ENCODE data around the gene ZFYVE28. TPM values are rescaled to one million over a fixed set of nuclear protein-coding genes. Genes with fewer than 3 reads are reported as not detected.
"Not testable (repeated sequence)": the region's sequence is repeated elsewhere in the genome, so short reads cannot be mapped to it uniquely, and the experiment has no call there.

The ZFYVE28 gene
- polyA plus RNA-seq, 1 of the 3 experiments (the other 2 are of a cell fraction) = 3.2 TPM

- no peak overlapping the region for H3K4me3 ChIP-seq (ENCODE audit: low read depth in 2 of 2, low read length in 1 of 2)
- H3K79me2 ChIP-seq (ENCODE audit: insufficient read depth) = no peaks in the 10 kb centered on the region
- DNase-seq = no peak
- H3K27me3 ChIP-seq (ENCODE audit: insufficient read depth) = no peaks in the 10 kb centered on the region
- H4K20me1 ChIP-seq (ENCODE audit: insufficient read depth) = no peaks in the 10 kb centered on the region
- peaks cover 0 to 8% of the 10 kb centered on the region in 2 experiments; a peak in 1 of 4 replicates for H3K4me1 ChIP-seq (ENCODE audit: control insufficient read depth in 1 of 2, insufficient read depth in 2 of 2, low read depth in 1 of 2, low read length in 1 of 2)
- H3K9me3 ChIP-seq = no peaks in the 10 kb centered on the region
- no peak overlapping the region for H3K4me2 ChIP-seq
- H2AFZ ChIP-seq (ENCODE audit: low read depth) = no peak overlapping the region
- TF ChIP-seq ZBTB33 (IDR thresholded peaks at IDR 0.05; ENCODE audit: borderline replicate concordance, low read depth) = no peak
- TF ChIP-seq FOSL2 (IDR thresholded peaks at IDR 0.05; ENCODE audit: borderline replicate concordance, low read depth) = no peak
- no peak for TF ChIP-seq EP300 (IDR thresholded peaks at IDR 0.05; ENCODE audit: borderline replicate concordance in 1 of 2, low read depth in 1 of 2, low read length in 1 of 2)
- no peak for TF ChIP-seq GATA2 (CRISPR knock-in tag; IDR thresholded peaks at IDR 0.05)
- no peak for TF ChIP-seq EZH2phosphoT487 (IDR thresholded peaks at IDR 0.05; ENCODE audit: borderline replicate concordance, low read depth)
- no peak for TF ChIP-seq POLR2AphosphoS5 (IDR thresholded peaks at IDR 0.05; ENCODE audit: low read depth, low read length)
- no peak for TF ChIP-seq NRF1 (IDR thresholded peaks at IDR 0.05; ENCODE audit: low read depth, low read length)
- ChIA-PET POLR2A (no interaction called here), CTCF (no interaction called here)
- WGBS (ENCODE audit: low lambda C conversion rate) = 71% methylated on average over 6 of the region's 6 CpGs
- H3K9me2 ChIP-seq = no peaks in the 10 kb centered on the region
- H3F3A ChIP-seq (replicated peaks; ENCODE audit: insufficient read depth) = no peaks in the 10 kb centered on the region
- no peaks in the 10 kb centered on the region for H3K36me3 ChIP-seq (replicated peaks in 1 of 2; ENCODE audit: control insufficient read depth in 1 of 2, insufficient read depth in 2 of 2, low read length in 1 of 2)
- no peak overlapping the region for H3K9ac ChIP-seq
- H3K27ac ChIP-seq (ENCODE audit: low read depth in 2 of 2, low read length in 1 of 2) = no peak overlapping the region
Measured at GRCh38 chr4:2384245-2384644, 34.2 kb downstream of the ZFYVE28 start.

GRCh38 chr4:2383760-2384159 lies 34.7 kb downstream of the ZFYVE28 start:
- no peak for DNase-seq
- no peaks in the 10 kb centered on the region for H3K27me3 ChIP-seq (ENCODE audit: insufficient read depth)
- 71% methylated on average over 5 of the region's 5 CpGs for WGBS (ENCODE audit: low lambda C conversion rate)

GRCh38 chr4:2383220-2383631 lies 35.2 kb downstream of the ZFYVE28 start:
- WGBS (ENCODE audit: low lambda C conversion rate) = 81% methylated on average over 8 of the region's 8 CpGs
- H3K4me1 ChIP-seq (ENCODE audit: control insufficient read depth in 1 of 2, insufficient read depth in 2 of 2, low read depth in 1 of 2, low read length in 1 of 2); H3K4me2 ChIP-seq; POLR2A ChIA-PET; H3F3A ChIP-seq (replicated peaks; ENCODE audit: insufficient read depth); H3K27ac ChIP-seq (ENCODE audit: low read depth in 2 of 2, low read length in 1 of 2); CTCF ChIA-PET; H2AFZ ChIP-seq (ENCODE audit: low read depth); H3K4me3 ChIP-seq (ENCODE audit: low read depth in 2 of 2, low read length in 1 of 2); H3K36me3 ChIP-seq (replicated peaks in 1 of 2; ENCODE audit: control insufficient read depth in 1 of 2, insufficient read depth in 2 of 2, low read length in 1 of 2); H3K9ac ChIP-seq; H4K20me1 ChIP-seq (ENCODE audit: insufficient read depth); H3K27me3 ChIP-seq (ENCODE audit: insufficient read depth); H3K79me2 ChIP-seq (ENCODE audit: insufficient read depth); H3K9me2 ChIP-seq; H3K9me3 ChIP-seq; DNase-seq: not testable (repeated sequence)

More at GRCh38 chr4:2383760-2384159, 34.7 kb downstream of the ZFYVE28 start:
- TF ChIP-seq TEAD4 (IDR thresholded peaks at IDR 0.05; ENCODE audit: borderline replicate concordance, insufficient read depth) (no peak), GABPA (IDR thresholded peaks at IDR 0.05; ENCODE audit: low read depth) (no peak), TAF1 (IDR thresholded peaks at IDR 0.05; ENCODE audit: borderline replicate concordance, low read depth, low read length) (no peak)
- Histone ChIP-seq H3K9me3 (no peaks in the 10 kb centered on the region), H2AFZ (ENCODE audit: low read depth) (no peak overlapping the region), H3F3A (replicated peaks; ENCODE audit: insufficient read depth) (no peaks in the 10 kb centered on the region), H3K4me3 (ENCODE audit: low read depth in 2 of 2, low read length in 1 of 2) (no peak overlapping the region), H3K27ac (ENCODE audit: low read depth in 2 of 2, low read length in 1 of 2) (no peak overlapping the region), H3K4me1 (ENCODE audit: control insufficient read depth in 1 of 2, insufficient read depth in 2 of 2, low read depth in 1 of 2, low read length in 1 of 2) (peaks cover 0 to 7% of the 10 kb centered on the region in 2 experiments; a peak in 1 of 4 replicates), H3K4me2 (no peak overlapping the region), H3K9me2 (no peaks in the 10 kb centered on the region), H3K79me2 (ENCODE audit: insufficient read depth) (no peaks in the 10 kb centered on the region), H3K9ac (no peak overlapping the region), H4K20me1 (ENCODE audit: insufficient read depth) (no peaks in the 10 kb centered on the region), H3K36me3 (replicated peaks in 1 of 2; ENCODE audit: control insufficient read depth in 1 of 2, insufficient read depth in 2 of 2, low read length in 1 of 2) (no peaks in the 10 kb centered on the region)
- POLR2A ChIA-PET = no interaction called here
- CTCF ChIA-PET = no interaction called here

- H2AFZ ChIP-seq (ENCODE audit: low read depth); H3K4me1 ChIP-seq (ENCODE audit: control insufficient read depth in 1 of 2, insufficient read depth in 2 of 2, low read depth in 1 of 2, low read length in 1 of 2); H3K4me3 ChIP-seq (ENCODE audit: low read depth in 2 of 2, low read length in 1 of 2); H3K27ac ChIP-seq (ENCODE audit: low read depth in 2 of 2, low read length in 1 of 2); POLR2A ChIA-PET; CTCF ChIA-PET; H3K9me2 ChIP-seq; H4K20me1 ChIP-seq (ENCODE audit: insufficient read depth); H3K36me3 ChIP-seq (replicated peaks in 1 of 2; ENCODE audit: control insufficient read depth in 1 of 2, insufficient read depth in 2 of 2, low read length in 1 of 2); H3F3A ChIP-seq (replicated peaks; ENCODE audit: insufficient read depth); DNase-seq; H3K4me2 ChIP-seq; H3K9me3 ChIP-seq; H3K79me2 ChIP-seq (ENCODE audit: insufficient read depth); H3K9ac ChIP-seq; H3K27me3 ChIP-seq (ENCODE audit: insufficient read depth): not testable (repeated sequence)
- WGBS (ENCODE audit: low lambda C conversion rate) = 84% methylated on average over 7 of the region's 7 CpGs
Measured at GRCh38 chr4:2382769-2383202, 35.7 kb downstream of the ZFYVE28 start.

GRCh38 chr4:2380589-2380988 lies 37.9 kb downstream of the ZFYVE28 start:
- H2AFZ ChIP-seq (ENCODE audit: low read depth); H3K4me3 ChIP-seq (ENCODE audit: low read depth in 2 of 2, low read length in 1 of 2); H3K27ac ChIP-seq (ENCODE audit: low read depth in 2 of 2, low read length in 1 of 2); H3K9me3 ChIP-seq; H3K4me2 ChIP-seq; H3F3A ChIP-seq (replicated peaks; ENCODE audit: insufficient read depth); H3K79me2 ChIP-seq (ENCODE audit: insufficient read depth); POLR2A ChIA-PET; H3K9me2 ChIP-seq; H3K27me3 ChIP-seq (ENCODE audit: insufficient read depth); CTCF ChIA-PET; H3K4me1 ChIP-seq (ENCODE audit: control insufficient read depth in 1 of 2, insufficient read depth in 2 of 2, low read depth in 1 of 2, low read length in 1 of 2); H3K36me3 ChIP-seq (replicated peaks in 1 of 2; ENCODE audit: control insufficient read depth in 1 of 2, insufficient read depth in 2 of 2, low read length in 1 of 2); H4K20me1 ChIP-seq (ENCODE audit: insufficient read depth); H3K9ac ChIP-seq; DNase-seq: not testable (repeated sequence)
- 72% methylated on average over 6 of the region's 6 CpGs for WGBS (ENCODE audit: low lambda C conversion rate)

Measured in SK-N-SH (cell line).